ENCODE results near the gene SLAMF1.
"Not testable (repeated sequence)": the region's sequence is repeated elsewhere in the genome, so short reads cannot be mapped to it uniquely, and the experiment has no call there.

Gene SLAMF1

GRCh38 chr1:160664573-160665051 is 17.8 kb upstream of the SLAMF1 start:
- peak; percentile 72 for DNase-seq (ENCODE audit: low spot score)

- no peak for DNase-seq (ENCODE audit: low spot score)
Measured at GRCh38 chr1:160662910-160663309, 16.1 kb upstream of the SLAMF1 start.

GRCh38 chr1:160659566-160659965 is 12.7 kb upstream of the SLAMF1 start:
- DNase-seq (ENCODE audit: low spot score), result no peak

- no peak for DNase-seq (ENCODE audit: low spot score)
Measured at GRCh38 chr1:160658814-160659193, 12.0 kb upstream of the SLAMF1 start.

GRCh38 chr1:160658162-160658813 is 11.4 kb upstream of the SLAMF1 start:
- DNase-seq (ENCODE audit: low spot score), result no peak

- DNase-seq (ENCODE audit: low spot score), result no peak
Measured at GRCh38 chr1:160657250-160657781, 10.5 kb upstream of the SLAMF1 start.

- no peak for DNase-seq (ENCODE audit: low spot score)
Measured at GRCh38 chr1:160656737-160657136, 9.9 kb upstream of the SLAMF1 start.

- DNase-seq (ENCODE audit: low spot score), result no peak
Measured at GRCh38 chr1:160653620-160654016, 6.8 kb upstream of the SLAMF1 start.

- no peak for DNase-seq (ENCODE audit: low spot score)
Measured at GRCh38 chr1:160652924-160653619, 6.2 kb upstream of the SLAMF1 start.

- not testable (repeated sequence) for DNase-seq (ENCODE audit: low spot score)
Measured at GRCh38 chr1:160652065-160652641, 5.3 kb upstream of the SLAMF1 start.

GRCh38 chr1:160651433-160652064 is 4.7 kb upstream of the SLAMF1 start:
- DNase-seq (ENCODE audit: low spot score), result no peak

GRCh38 chr1:160647329-160647720 is 481 bp upstream of the SLAMF1 start:
- no peak for DNase-seq (ENCODE audit: low spot score)

- no peak for DNase-seq (ENCODE audit: low spot score)
Measured at GRCh38 chr1:160646180-160646579, 664 bp downstream of the SLAMF1 start.

GRCh38 chr1:160645386-160646130 is 1.3 kb downstream of the SLAMF1 start:
- no peak for DNase-seq (ENCODE audit: low spot score)

- no peak for DNase-seq (ENCODE audit: low spot score)
Measured at GRCh38 chr1:160644399-160644798, 2.4 kb downstream of the SLAMF1 start.

- DNase-seq (ENCODE audit: low spot score), result no peak
Measured at GRCh38 chr1:160643138-160643537, 3.7 kb downstream of the SLAMF1 start.

GRCh38 chr1:160642281-160642644 is 4.6 kb downstream of the SLAMF1 start:
- DNase-seq (ENCODE audit: low spot score), result no peak

- DNase-seq (ENCODE audit: low spot score), result no peak
Measured at GRCh38 chr1:160641323-160642280, 5.2 kb downstream of the SLAMF1 start.

- peak; percentile 85 for DNase-seq (ENCODE audit: low spot score)
Measured at GRCh38 chr1:160640359-160641123, 6.3 kb downstream of the SLAMF1 start.

- no peak for DNase-seq (ENCODE audit: low spot score)
Measured at GRCh38 chr1:160639652-160640051, 7.2 kb downstream of the SLAMF1 start.

All from activated CD4-positive, alpha-beta T cell treated with anti-CD3 and anti-CD28 coated beads, Interleukin-2, Interleukin-4, amounts not matched to agents 100 ng/mL and 50 ng/mL, durations not matched to agents 16 hours and 8 hours (primary cell).